Vagina (tissue), 2 donors: ENCODE results near the gene RAB18.

Experiments
- CTCF ChIP-seq, 3 experiments: fragments of 450-650 bp in 2 of 3; fragments of 200-600 bp in 1 of 3; sonication (generic) in 1 of 3; IDR thresholded peaks; one replicate each; pipeline ENCODE4 v1.5.1; 2017 to 2019; ENCODE audit warnings: antibody characterized with exemption in 3 of 3, mild to moderate bottlenecking in 2 of 3, moderate library complexity in 2 of 3
- POLR2A ChIP-seq, 2 donors: fragments of 450-650 bp; IDR thresholded peaks; one replicate each; pipeline ENCODE4 v1.6.1; 2017; ENCODE audit warnings: antibody characterized with exemption in 2 of 2, mild to moderate bottlenecking in 2 of 2, moderate library complexity in 2 of 2
- POLR2AphosphoS5 ChIP-seq, 2 donors: sonication (generic); formaldehyde crosslinking; IDR thresholded peaks; one replicate each; pipeline ENCODE4 v1.9.0; 2017; ENCODE audit warnings: antibody characterized with exemption in 2 of 2, mild to moderate bottlenecking in 2 of 2, low read depth in 1 of 2; ENCODE audit not compliant: insufficient read depth in 1 of 2

GRCh38 chr10:27547482-27547881 lies 43.4 kb downstream of the RAB18 start:
- no peak for TF ChIP-seq CTCF (IDR thresholded peaks at IDR 0.05)
- TF ChIP-seq POLR2AphosphoS5 (IDR thresholded peaks at IDR 0.05; ENCODE audit: insufficient read depth in 1 of 2, low read depth in 1 of 2): no peak
- TF ChIP-seq POLR2A (IDR thresholded peaks at IDR 0.05): no peak
